GM12878 (cell line): Measurements from ENCODE around the gene POLR3A. TPM values are rescaled to one million over a fixed set of nuclear protein-coding genes. Genes with fewer than 3 reads are reported as not detected.

ENCODE experiments used
- CHD2 ChIP-seq: IDR thresholded peaks from 2 replicates; pipeline ENCODE4 v1.6.1; 2011; ENCODE audit warnings: low read depth, low read length, improper control_type of control experiment, borderline replicate concordance
- CUX1 ChIP-seq: IDR thresholded peaks from 2 replicates; pipeline ENCODE4 v1.6.1; 2012; ENCODE audit warnings: improper control_type of control experiment, low read depth, low read length; ENCODE audit not compliant: insufficient replicate concordance
- EGR1 ChIP-seq, 2 experiments: IDR thresholded peaks; 1 replicate in 1 of 2; 2 replicates in 1 of 2; pipeline ENCODE4 v1.6.1; 2011 to 2012; ENCODE audit warnings: low read depth in 2 of 2, low read length in 2 of 2, borderline replicate concordance in 1 of 2, mild to moderate bottlenecking in 1 of 2, moderate library complexity in 1 of 2
- FOS ChIP-seq: IDR thresholded peaks from 3 replicates; pipeline ENCODE4 v1.6.1; 2011; ENCODE audit warnings: borderline replicate concordance; ENCODE audit not compliant: insufficient read length; ENCODE audit errors: extremely low read depth
- FOXK2 ChIP-seq: fragments of 450-650 bp; IDR thresholded peaks from 2 replicates; pipeline ENCODE4 v1.6.1; 2017; ENCODE audit warnings: mild to moderate bottlenecking, moderate library complexity
- GATAD2B ChIP-seq: fragments of 450-650 bp; conservative IDR thresholded peaks from 2 replicates; pipeline ENCODE4 v1.6.1; 2017; ENCODE audit warnings: low read depth, mild to moderate bottlenecking, moderate library complexity
- HDAC2 ChIP-seq: fragments of 200-600 bp; sonication (generic); IDR thresholded peaks from 2 replicates; pipeline ENCODE4 v1.6.1; 2017
- LARP7 ChIP-seq: fragments of 450-650 bp; IDR thresholded peaks from 2 replicates; pipeline ENCODE4 v1.6.1; 2017; ENCODE audit warnings: mild to moderate bottlenecking
- MTA2 ChIP-seq: fragments of 450-650 bp; IDR thresholded peaks from 2 replicates; pipeline ENCODE4 v1.6.1; 2016; ENCODE audit warnings: low read depth, mild to moderate bottlenecking, moderate library complexity
- NR2C1 ChIP-seq: fragments of 450-650 bp; IDR thresholded peaks from 2 replicates; pipeline ENCODE4 v1.6.1; 2017; ENCODE audit warnings: antibody characterized with exemption, mild to moderate bottlenecking, moderate library complexity
- NR2C2 ChIP-seq: IDR thresholded peaks from 2 replicates; pipeline ENCODE4 v1.6.1; 2011; ENCODE audit warnings: borderline replicate concordance, low read depth; ENCODE audit not compliant: control insufficient read depth, insufficient read length
- POLR2AphosphoS5 ChIP-seq: IDR thresholded peaks from 2 replicates; pipeline ENCODE4 v1.6.1; 2011; ENCODE audit warnings: mild to moderate bottlenecking, low read length, inconsistent platforms
- RBBP5 ChIP-seq: fragments of 200-600 bp; sonication (generic); conservative IDR thresholded peaks from 2 replicates; pipeline ENCODE4 v1.6.1; 2016
- SPI1 ChIP-seq: IDR thresholded peaks from 2 replicates; pipeline ENCODE4 v1.6.1; 2011; ENCODE audit warnings: low read depth, mild to moderate bottlenecking, low read length, moderate library complexity, borderline replicate concordance; ENCODE audit not compliant: insufficient read depth
- TARDBP ChIP-seq: IDR thresholded peaks from 2 replicates; pipeline ENCODE4 v1.6.1; 2016; ENCODE audit warnings: borderline replicate concordance
- TCF12 ChIP-seq: IDR thresholded peaks from 2 replicates; pipeline ENCODE4 v1.6.1; 2011; ENCODE audit warnings: low read depth, mild to moderate bottlenecking, low read length
- ZBTB33 ChIP-seq: fragments of 450-650 bp; IDR thresholded peaks from 2 replicates; pipeline ENCODE4 v1.6.1; 2017; ENCODE audit warnings: mild to moderate bottlenecking
- ZZZ3 ChIP-seq: IDR thresholded peaks from 2 replicates; pipeline ENCODE4 v1.6.1; 2011; ENCODE audit warnings: low read depth; ENCODE audit not compliant: control insufficient read depth, insufficient read length
- polyA plus RNA-seq, 11 experiments: library from polyadenylated mRNA; depleted of rRNA in 4 of 11; unstranded in 6 of 11; stranded (reverse) in 5 of 11; fragments of >200 nt; fragmentation: Nextera tagmentation in 4 of 11; fragmentation: Illumina TruSeq in 1 of 11; extraction: Ambion mirVana in 4 of 11; extraction: Trizol in 1 of 11; gene quantifications; 1 replicate in 1 of 11; 2 replicates in 10 of 11; pipeline versions ENCODE4 v1.2.1 to v1.2.3, GENCODE V29; 2011 to 2016; ENCODE audit warnings: inconsistent platforms in 2 of 11, missing spikeins in 2 of 11, low read depth in 1 of 11
- total RNA-seq, 4 experiments: library from RNA; depleted of rRNA in 3 of 4; stranded (reverse); fragments of >200 nt in 3 of 4; fragmentation: Illumina TruSeq in 1 of 4; extraction: Trizol in 1 of 4; gene quantifications; 2 replicates each; pipeline versions ENCODE4 v1.2.1 to v1.2.3, GENCODE V29; 2013 to 2021
- TF ChIP-seq, protein P1 (sequence below): fragments of 450-650 bp; IDR thresholded peaks from 2 replicates; pipeline ENCODE4 v1.6.1; 2016; ENCODE audit warnings: mild to moderate bottlenecking

The POLR3A gene
- total and polyA plus RNA-seq, 10 of the 15 experiments (the other 5 are each of a cell fraction or from before 2014, with no cell fraction given), result 5.4 to 20.4 (median 14.4) TPM

DNA sequence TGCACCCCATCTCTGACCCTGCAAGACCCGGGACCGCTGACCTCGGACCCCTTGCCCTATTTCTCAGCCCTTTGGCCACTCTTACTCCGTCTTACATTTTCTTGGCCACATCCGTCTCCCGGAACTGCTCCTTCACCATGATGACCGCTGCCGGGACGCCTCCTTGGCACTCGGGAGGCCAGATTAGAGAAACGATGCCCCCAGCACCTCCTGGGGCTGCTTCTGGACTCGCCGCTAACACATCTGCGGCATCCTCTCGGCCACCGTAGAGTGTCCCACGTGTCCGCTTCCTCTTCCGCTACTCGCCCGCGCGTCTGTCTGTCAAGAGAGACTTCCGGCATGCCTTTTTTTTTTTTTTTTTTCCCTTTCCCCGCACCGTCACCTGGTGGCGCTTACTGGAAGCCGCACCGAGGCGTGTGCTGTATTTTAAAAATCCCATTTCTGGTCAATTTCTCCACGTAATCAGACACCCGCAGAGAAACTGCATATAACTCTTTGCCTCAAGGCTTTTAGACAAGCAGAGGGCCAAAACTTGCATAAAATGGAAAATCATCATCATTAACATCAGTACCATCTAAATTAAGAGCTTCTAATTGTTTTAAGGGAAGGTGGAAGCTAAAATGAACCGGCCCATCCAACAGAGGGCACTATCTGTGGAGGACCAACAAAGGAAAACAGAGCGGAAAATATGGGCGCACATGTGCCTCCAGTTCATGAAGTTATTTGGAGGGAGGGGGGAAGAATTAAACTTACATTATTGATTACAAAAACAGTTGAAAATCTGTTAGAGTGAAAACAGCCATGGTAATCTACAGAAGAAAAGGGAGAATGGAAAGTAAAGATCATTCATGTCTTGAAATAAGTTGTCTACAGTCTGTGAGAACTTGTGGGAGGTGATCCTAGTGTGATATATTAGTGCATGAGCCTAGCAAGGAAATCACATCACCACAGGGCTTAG lies at the start of gene POLR3A (continued):
- TF ChIP-seq CHD2 (peak; percentile 79; the same call in 1 of the 2 replicates), FOXK2 (no peak), FOS (peak; percentile 22), NR2C1 (0 out of 2 replicates have a peak, but pooled peaks have one; percentile 9), TARDBP (no peak), HDAC2 (no peak), TCF12 (peak; percentile 58; the same call in 1 of the 2 replicates), EGR1 (IDR thresholded peaks at IDR 0.05; ENCODE audit: borderline replicate concordance in 1 of 2, low read depth in 2 of 2, low read length in 2 of 2) (0 out of 3 replicates have a peak, but pooled peaks of 1 of the 2 experiments have one; percentile 13), MTA2 (peak; percentile 25; the same call in 1 of the 2 replicates), NR2C2 (no peak), CUX1 (no peak), ZBTB33 (no peak), GATAD2B (0 out of 2 replicates have a peak, but pooled peaks have one; percentile 38), LARP7 (no peak), SPI1 (no peak; the same call in 1 of the 2 replicates), RBBP5 (no peak), ZZZ3 (no peak), POLR2AphosphoS5 (peak; percentile 88)
- TF ChIP-seq, protein P1, sequence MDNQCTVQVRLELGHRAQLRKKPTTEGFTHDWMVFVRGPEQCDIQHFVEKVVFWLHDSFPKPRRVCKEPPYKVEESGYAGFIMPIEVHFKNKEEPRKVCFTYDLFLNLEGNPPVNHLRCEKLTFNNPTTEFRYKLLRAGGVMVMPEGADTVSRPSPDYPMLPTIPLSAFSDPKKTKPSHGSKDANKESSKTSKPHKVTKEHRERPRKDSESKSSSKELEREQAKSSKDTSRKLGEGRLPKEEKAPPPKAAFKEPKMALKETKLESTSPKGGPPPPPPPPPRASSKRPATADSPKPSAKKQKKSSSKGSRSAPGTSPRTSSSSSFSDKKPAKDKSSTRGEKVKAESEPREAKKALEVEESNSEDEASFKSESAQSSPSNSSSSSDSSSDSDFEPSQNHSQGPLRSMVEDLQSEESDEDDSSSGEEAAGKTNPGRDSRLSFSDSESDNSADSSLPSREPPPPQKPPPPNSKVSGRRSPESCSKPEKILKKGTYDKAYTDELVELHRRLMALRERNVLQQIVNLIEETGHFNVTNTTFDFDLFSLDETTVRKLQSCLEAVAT, result peak; percentile 18; the same call in 1 of the 2 replicates
